Measurements from ENCODE around the gene BTBD9.
"Not testable (repeated sequence)": the region's sequence is repeated elsewhere in the genome, so short reads cannot be mapped to it uniquely, and the experiment has no call there.

Gene BTBD9

GRCh38 chr6:38136547-38136946 lies 503.2 kb downstream of the BTBD9 start:
- no peak for DNase-seq

- DNase-seq: no peak
These were observed 505.0 kb downstream of the BTBD9 start for GRCh38 chr6:38134704-38135088.

GRCh38 chr6:38133932-38134703 lies 505.6 kb downstream of the BTBD9 start:
- no peak for DNase-seq

GRCh38 chr6:38131527-38131965 lies 508.2 kb downstream of the BTBD9 start:
- DNase-seq: no peak

- DNase-seq: no peak
These were observed 512.4 kb downstream of the BTBD9 start for GRCh38 chr6:38127284-38127683.

GRCh38 chr6:38124224-38124926 lies 515.4 kb downstream of the BTBD9 start:
- DNase-seq: not testable (repeated sequence)

GRCh38 chr6:38119516-38119915 lies 520.2 kb downstream of the BTBD9 start:
- DNase-seq: no peak

GRCh38 chr6:38118791-38119365 lies 520.9 kb downstream of the BTBD9 start:
- no peak for DNase-seq

Data from NCI-H2029 treated with DMSO at 0.1 percent for 48 hours (cell line).